Measurements from ENCODE around the gene TMEM214. TPM values are rescaled to one million over a fixed set of nuclear protein-coding genes. Genes with fewer than 3 reads are reported as not detected.

TMEM214 gene
- total and polyA plus RNA-seq, 2 donors, result 8.8 to 30.3 TPM

GRCh38 chr2:26993768-26994167 is 39.0 kb upstream of the TMEM214 start:
- WGBS, result 91% methylated on average over 1 of the region's 1 CpG
- Histone ChIP-seq H3K4me1 (ENCODE audit: control insufficient read depth in 2 of 2, insufficient read depth in 2 of 2, low read length in 2 of 2) (no peaks in the 10 kb centered on the region), H3K27ac (ENCODE audit: low read depth in 1 of 2, low read length in 1 of 2) (no peak overlapping the region), H3K27me3 (ENCODE audit: control insufficient read depth in 2 of 2, insufficient read depth in 1 of 2, low read length in 1 of 2) (peaks cover 0 to 16% of the 10 kb centered on the region in 2 donors), H3K36me3 (ENCODE audit: control insufficient read depth in 2 of 2, insufficient read depth in 2 of 2, low read length in 1 of 2) (no peaks in the 10 kb centered on the region), H3K4me3 (ENCODE audit: low read length in 2 of 2) (no peak overlapping the region), H3K9me3 (ENCODE audit: control insufficient read depth in 2 of 2, insufficient read depth in 1 of 2, low read length in 1 of 2) (no peaks in the 10 kb centered on the region)
- peak in 3 of 9 donors; percentile 22 to 43 (median 28) for DNase-seq (ENCODE audit: low read depth in 6 of 9, low spot score in 9 of 9)

GRCh38 chr2:26994983-26995382 is 37.8 kb upstream of the TMEM214 start:
- Histone ChIP-seq H3K4me3 (ENCODE audit: low read length in 2 of 2) (no peak overlapping the region), H3K27me3 (ENCODE audit: control insufficient read depth in 2 of 2, insufficient read depth in 1 of 2, low read length in 1 of 2) (peaks cover 0 to 14% of the 10 kb centered on the region in 2 donors), H3K27ac (ENCODE audit: low read depth in 1 of 2, low read length in 1 of 2) (no peak overlapping the region), H3K4me1 (ENCODE audit: control insufficient read depth in 2 of 2, insufficient read depth in 2 of 2, low read length in 2 of 2) (no peaks in the 10 kb centered on the region), H3K9me3 (ENCODE audit: control insufficient read depth in 2 of 2, insufficient read depth in 1 of 2, low read length in 1 of 2) (no peaks in the 10 kb centered on the region), H3K36me3 (ENCODE audit: control insufficient read depth in 2 of 2, insufficient read depth in 2 of 2, low read length in 1 of 2) (no peaks in the 10 kb centered on the region)
- WGBS, result 100% methylated on average over 1 of the region's 1 CpG
- DNase-seq (ENCODE audit: low read depth in 6 of 9, low spot score in 9 of 9), result no peak

- DNase-seq (ENCODE audit: low read depth in 6 of 9, low spot score in 9 of 9), result no peak
- 91% methylated on average over 10 of the region's 10 CpGs for WGBS
- Histone ChIP-seq H3K36me3 (ENCODE audit: control insufficient read depth in 2 of 2, insufficient read depth in 2 of 2, low read length in 1 of 2) (no peaks in the 10 kb centered on the region), H3K9me3 (ENCODE audit: control insufficient read depth in 2 of 2, insufficient read depth in 1 of 2, low read length in 1 of 2) (no peaks in the 10 kb centered on the region), H3K4me3 (ENCODE audit: low read length in 2 of 2) (no peak overlapping the region), H3K27ac (ENCODE audit: low read depth in 1 of 2, low read length in 1 of 2) (no peak overlapping the region), H3K4me1 (ENCODE audit: control insufficient read depth in 2 of 2, insufficient read depth in 2 of 2, low read length in 2 of 2) (no peaks in the 10 kb centered on the region), H3K27me3 (ENCODE audit: control insufficient read depth in 2 of 2, insufficient read depth in 1 of 2, low read length in 1 of 2) (peaks cover 0 to 5% of the 10 kb centered on the region in 2 donors)
These were observed 35.4 kb upstream of the TMEM214 start for GRCh38 chr2:26997394-26997793.

- Histone ChIP-seq H3K27ac (ENCODE audit: low read depth in 1 of 2, low read length in 1 of 2) (no peak overlapping the region), H3K9me3 (ENCODE audit: control insufficient read depth in 2 of 2, insufficient read depth in 1 of 2, low read length in 1 of 2) (no peaks in the 10 kb centered on the region), H3K36me3 (ENCODE audit: control insufficient read depth in 2 of 2, insufficient read depth in 2 of 2, low read length in 1 of 2) (no peaks in the 10 kb centered on the region), H3K4me3 (ENCODE audit: low read length in 2 of 2) (no peak overlapping the region), H3K27me3 (ENCODE audit: control insufficient read depth in 2 of 2, insufficient read depth in 1 of 2, low read length in 1 of 2) (peaks cover 0 to 9% of the 10 kb centered on the region in 2 donors), H3K4me1 (ENCODE audit: control insufficient read depth in 2 of 2, insufficient read depth in 2 of 2, low read length in 2 of 2) (no peaks in the 10 kb centered on the region)
- no peak for DNase-seq (ENCODE audit: low read depth in 6 of 9, low spot score in 9 of 9)
- 90% methylated on average over 1 of the region's 1 CpG for WGBS
These were observed 34.4 kb upstream of the TMEM214 start for GRCh38 chr2:26998323-26998722.

GRCh38 chr2:27000228-27000627 is 32.5 kb upstream of the TMEM214 start:
- peaks cover 0 to 13% of the 10 kb centered on the region in 2 donors for H3K27me3 ChIP-seq (ENCODE audit: control insufficient read depth in 2 of 2, insufficient read depth in 1 of 2, low read length in 1 of 2)
- H3K36me3 ChIP-seq (ENCODE audit: control insufficient read depth in 2 of 2, insufficient read depth in 2 of 2, low read length in 1 of 2), result no peaks in the 10 kb centered on the region
- no peak overlapping the region for H3K27ac ChIP-seq (ENCODE audit: low read depth in 1 of 2, low read length in 1 of 2)
- no peak overlapping the region for H3K4me3 ChIP-seq (ENCODE audit: low read length in 2 of 2)
- no peaks in the 10 kb centered on the region for H3K9me3 ChIP-seq (ENCODE audit: control insufficient read depth in 2 of 2, insufficient read depth in 1 of 2, low read length in 1 of 2)
- no peak for DNase-seq (ENCODE audit: low read depth in 6 of 9, low spot score in 9 of 9)
- 67% methylated on average over 4 of the region's 4 CpGs for WGBS
- H3K4me1 ChIP-seq (ENCODE audit: control insufficient read depth in 2 of 2, insufficient read depth in 2 of 2, low read length in 2 of 2), result no peaks in the 10 kb centered on the region

- Histone ChIP-seq H3K4me3 (ENCODE audit: low read length in 2 of 2) (no peak overlapping the region), H3K36me3 (ENCODE audit: control insufficient read depth in 2 of 2, insufficient read depth in 2 of 2, low read length in 1 of 2) (no peaks in the 10 kb centered on the region), H3K27ac (ENCODE audit: low read depth in 1 of 2, low read length in 1 of 2) (no peak overlapping the region), H3K9me3 (ENCODE audit: control insufficient read depth in 2 of 2, insufficient read depth in 1 of 2, low read length in 1 of 2) (no peaks in the 10 kb centered on the region), H3K4me1 (ENCODE audit: control insufficient read depth in 2 of 2, insufficient read depth in 2 of 2, low read length in 2 of 2) (no peaks in the 10 kb centered on the region), H3K27me3 (ENCODE audit: control insufficient read depth in 2 of 2, insufficient read depth in 1 of 2, low read length in 1 of 2) (peaks cover 0 to 14% of the 10 kb centered on the region in 2 donors)
- DNase-seq (ENCODE audit: low read depth in 6 of 9, low spot score in 9 of 9), result no peak
- WGBS, result 98% methylated on average over 2 of the region's 2 CpGs
These were observed 31.8 kb upstream of the TMEM214 start for GRCh38 chr2:27000995-27001394.

- 90% methylated on average over 5 of the region's 5 CpGs for WGBS
- H3K36me3 ChIP-seq (ENCODE audit: control insufficient read depth in 2 of 2, insufficient read depth in 2 of 2, low read length in 1 of 2), result no peaks in the 10 kb centered on the region
- H3K27me3 ChIP-seq (ENCODE audit: control insufficient read depth in 2 of 2, insufficient read depth in 1 of 2, low read length in 1 of 2), result peaks cover 0 to 22% of the 10 kb centered on the region in 2 donors
- no peaks in the 10 kb centered on the region for H3K9me3 ChIP-seq (ENCODE audit: control insufficient read depth in 2 of 2, insufficient read depth in 1 of 2, low read length in 1 of 2)
- H3K4me1 ChIP-seq (ENCODE audit: control insufficient read depth in 2 of 2, insufficient read depth in 2 of 2, low read length in 2 of 2), result no peaks in the 10 kb centered on the region
- H3K27ac ChIP-seq (ENCODE audit: low read depth in 1 of 2, low read length in 1 of 2), result no peak overlapping the region
- no peak overlapping the region for H3K4me3 ChIP-seq (ENCODE audit: low read length in 2 of 2)
- no peak for DNase-seq (ENCODE audit: low read depth in 6 of 9, low spot score in 9 of 9)
These were observed 30.8 kb upstream of the TMEM214 start for GRCh38 chr2:27001950-27002349.

- Histone ChIP-seq H3K4me3 (ENCODE audit: low read length in 2 of 2) (no peak overlapping the region), H3K36me3 (ENCODE audit: control insufficient read depth in 2 of 2, insufficient read depth in 2 of 2, low read length in 1 of 2) (no peaks in the 10 kb centered on the region), H3K27me3 (ENCODE audit: control insufficient read depth in 2 of 2, insufficient read depth in 1 of 2, low read length in 1 of 2) (peaks cover 0 to 17% of the 10 kb centered on the region in 2 donors), H3K27ac (ENCODE audit: low read depth in 1 of 2, low read length in 1 of 2) (no peak overlapping the region), H3K4me1 (ENCODE audit: control insufficient read depth in 2 of 2, insufficient read depth in 2 of 2, low read length in 2 of 2) (no peaks in the 10 kb centered on the region), H3K9me3 (ENCODE audit: control insufficient read depth in 2 of 2, insufficient read depth in 1 of 2, low read length in 1 of 2) (no peaks in the 10 kb centered on the region)
- WGBS, result 97% methylated on average over 4 of the region's 4 CpGs
- no peak for DNase-seq (ENCODE audit: low read depth in 6 of 9, low spot score in 9 of 9)
These were observed 29.8 kb upstream of the TMEM214 start for GRCh38 chr2:27003007-27003406.

GRCh38 chr2:27003857-27004256 is 28.9 kb upstream of the TMEM214 start:
- H3K4me3 ChIP-seq (ENCODE audit: low read length in 2 of 2), result no peak overlapping the region
- no peaks in the 10 kb centered on the region for H3K4me1 ChIP-seq (ENCODE audit: control insufficient read depth in 2 of 2, insufficient read depth in 2 of 2, low read length in 2 of 2)
- 92% methylated on average over 9 of the region's 9 CpGs for whole genome bisulfite sequencing
- no peaks in the 10 kb centered on the region for H3K36me3 ChIP-seq (ENCODE audit: control insufficient read depth in 2 of 2, insufficient read depth in 2 of 2, low read length in 1 of 2)
- DNase-seq (ENCODE audit: low read depth in 6 of 9, low spot score in 9 of 9), result no peak
- H3K27me3 ChIP-seq (ENCODE audit: control insufficient read depth in 2 of 2, insufficient read depth in 1 of 2, low read length in 1 of 2), result peaks cover 0 to 21% of the 10 kb centered on the region in 2 donors
- H3K27ac ChIP-seq (ENCODE audit: low read depth in 1 of 2, low read length in 1 of 2), result no peak overlapping the region
- H3K9me3 ChIP-seq (ENCODE audit: control insufficient read depth in 2 of 2, insufficient read depth in 1 of 2, low read length in 1 of 2), result no peaks in the 10 kb centered on the region
